ENCODE results near the gene TRAPPC3.

The TRAPPC3 gene

DNA sequence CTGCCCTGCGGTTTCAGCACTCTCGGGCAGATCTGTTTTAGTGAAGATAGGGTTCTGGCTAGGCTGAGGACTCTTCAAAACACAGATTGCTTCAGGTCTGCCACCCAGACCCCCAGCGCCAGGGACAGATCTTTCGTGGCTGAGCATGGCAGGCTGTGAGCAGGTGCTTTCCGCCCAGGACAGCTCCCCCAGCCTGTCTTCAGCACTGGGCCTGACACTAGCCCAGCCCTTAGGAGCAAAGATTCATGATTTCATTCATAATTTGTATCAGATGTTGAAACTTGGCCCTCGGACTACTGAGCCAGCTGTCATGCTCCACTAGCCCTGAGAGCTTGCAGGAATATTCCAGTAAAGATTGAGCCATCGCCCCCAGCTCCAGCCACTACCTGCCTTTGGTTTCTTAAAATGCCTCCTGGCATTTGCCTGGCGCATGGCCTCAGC, 54.6 kb downstream of the TRAPPC3 start:
- H3K36me3 ChIP-seq (ENCODE audit: insufficient read depth), result no peaks in the 10 kb centered on the region
- H4K20me1 ChIP-seq (ENCODE audit: insufficient read depth), result no peaks in the 10 kb centered on the region
- H3K27me3 ChIP-seq (ENCODE audit: insufficient read depth, low read depth), result no peaks in the 10 kb centered on the region
- H3K4me1 ChIP-seq (ENCODE audit: low read depth, poor library complexity, severe bottlenecking), result peaks cover 7% of the 10 kb centered on the region
- TF ChIP-seq, protein P1, sequence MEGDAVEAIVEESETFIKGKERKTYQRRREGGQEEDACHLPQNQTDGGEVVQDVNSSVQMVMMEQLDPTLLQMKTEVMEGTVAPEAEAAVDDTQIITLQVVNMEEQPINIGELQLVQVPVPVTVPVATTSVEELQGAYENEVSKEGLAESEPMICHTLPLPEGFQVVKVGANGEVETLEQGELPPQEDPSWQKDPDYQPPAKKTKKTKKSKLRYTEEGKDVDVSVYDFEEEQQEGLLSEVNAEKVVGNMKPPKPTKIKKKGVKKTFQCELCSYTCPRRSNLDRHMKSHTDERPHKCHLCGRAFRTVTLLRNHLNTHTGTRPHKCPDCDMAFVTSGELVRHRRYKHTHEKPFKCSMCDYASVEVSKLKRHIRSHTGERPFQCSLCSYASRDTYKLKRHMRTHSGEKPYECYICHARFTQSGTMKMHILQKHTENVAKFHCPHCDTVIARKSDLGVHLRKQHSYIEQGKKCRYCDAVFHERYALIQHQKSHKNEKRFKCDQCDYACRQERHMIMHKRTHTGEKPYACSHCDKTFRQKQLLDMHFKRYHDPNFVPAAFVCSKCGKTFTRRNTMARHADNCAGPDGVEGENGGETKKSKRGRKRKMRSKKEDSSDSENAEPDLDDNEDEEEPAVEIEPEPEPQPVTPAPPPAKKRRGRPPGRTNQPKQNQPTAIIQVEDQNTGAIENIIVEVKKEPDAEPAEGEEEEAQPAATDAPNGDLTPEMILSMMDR (conservative IDR thresholded peaks at IDR 0.05; ENCODE audit: low read depth, low read length), result no peak
- H3K9ac ChIP-seq, result no peak overlapping the region
- no peak overlapping the region for H3K4me2 ChIP-seq
- no peak overlapping the region for H3K27ac ChIP-seq
- no peak overlapping the region for H3K4me3 ChIP-seq (IDR thresholded peaks at IDR 0.05; ENCODE audit: insufficient read depth, low read depth, low read length)
- H2AFZ ChIP-seq (ENCODE audit: low read depth), result no peak overlapping the region
- H3K79me2 ChIP-seq (ENCODE audit: insufficient read depth, low read depth), result peaks cover 15% of the 10 kb centered on the region; the same call in 1 of the 2 replicates

DNA sequence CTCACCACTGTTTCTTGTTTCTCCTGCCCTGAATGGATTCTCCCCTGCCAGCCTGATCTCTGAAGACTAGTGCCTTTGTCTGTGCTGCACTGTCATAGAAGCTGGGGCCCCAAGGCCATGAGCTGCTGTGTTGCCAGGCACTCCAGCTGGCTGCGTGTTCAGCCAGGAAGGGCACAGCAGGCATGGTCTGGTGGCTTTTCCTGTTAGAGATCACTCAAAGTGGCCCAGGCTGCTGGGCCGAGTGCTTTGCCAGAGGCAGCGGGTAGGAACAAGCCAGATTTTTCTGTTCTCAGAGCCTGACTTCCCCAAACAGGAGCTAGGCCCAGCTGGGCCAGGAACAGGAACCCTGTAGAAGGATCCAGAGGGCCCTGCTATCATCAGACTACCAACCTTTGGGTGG, 55.4 kb downstream of the TRAPPC3 start:
- Histone ChIP-seq H3K4me3 (IDR thresholded peaks at IDR 0.05; ENCODE audit: insufficient read depth, low read depth, low read length) (no peak overlapping the region), H3K4me1 (ENCODE audit: low read depth, poor library complexity, severe bottlenecking) (peaks cover 7% of the 10 kb centered on the region), H3K9ac (no peak overlapping the region), H3K4me2 (no peak overlapping the region), H3K36me3 (ENCODE audit: insufficient read depth) (no peaks in the 10 kb centered on the region), H3K27me3 (ENCODE audit: insufficient read depth, low read depth) (no peaks in the 10 kb centered on the region), H3K27ac (no peak overlapping the region), H3K79me2 (ENCODE audit: insufficient read depth, low read depth) (peaks cover 23% of the 10 kb centered on the region; the same call in 1 of the 2 replicates), H2AFZ (ENCODE audit: low read depth) (no peak overlapping the region), H4K20me1 (ENCODE audit: insufficient read depth) (no peaks in the 10 kb centered on the region)
- TF ChIP-seq, protein P1 (conservative IDR thresholded peaks at IDR 0.05; ENCODE audit: low read depth, low read length), result no peak

DNA sequence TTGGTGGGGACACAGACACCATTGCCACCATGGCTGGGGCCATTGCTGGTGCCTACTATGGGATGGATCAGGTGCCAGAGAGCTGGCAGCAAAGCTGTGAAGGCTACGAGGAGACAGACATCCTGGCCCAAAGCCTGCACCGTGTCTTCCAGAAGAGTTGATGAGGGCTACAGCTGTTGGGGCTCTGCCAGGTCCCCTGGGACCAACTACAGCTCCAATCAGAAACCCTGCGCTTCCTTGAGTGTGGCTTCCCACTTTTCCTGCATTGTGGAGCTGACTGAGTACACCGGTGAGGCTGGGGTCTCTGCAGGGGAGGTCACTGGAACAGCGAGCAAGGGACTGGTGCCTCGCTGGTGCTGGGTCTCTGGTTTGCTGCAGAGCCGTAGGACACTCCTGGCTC, 56.1 kb downstream of the TRAPPC3 start:
- Histone ChIP-seq H4K20me1 (ENCODE audit: insufficient read depth) (no peaks in the 10 kb centered on the region), H3K4me3 (IDR thresholded peaks at IDR 0.05; ENCODE audit: insufficient read depth, low read depth, low read length) (no peak overlapping the region), H3K79me2 (ENCODE audit: insufficient read depth, low read depth) (peaks cover 23% of the 10 kb centered on the region; the same call in 1 of the 2 replicates), H3K4me2 (no peak overlapping the region), H3K27ac (no peak overlapping the region), H3K4me1 (ENCODE audit: low read depth, poor library complexity, severe bottlenecking) (peaks cover 9% of the 10 kb centered on the region), H3K9ac (no peak overlapping the region), H3K36me3 (ENCODE audit: insufficient read depth) (no peaks in the 10 kb centered on the region), H2AFZ (ENCODE audit: low read depth) (no peak overlapping the region), H3K27me3 (ENCODE audit: insufficient read depth, low read depth) (no peaks in the 10 kb centered on the region)
- TF ChIP-seq, protein P1 (conservative IDR thresholded peaks at IDR 0.05; ENCODE audit: low read depth, low read length), result no peak

DNA sequence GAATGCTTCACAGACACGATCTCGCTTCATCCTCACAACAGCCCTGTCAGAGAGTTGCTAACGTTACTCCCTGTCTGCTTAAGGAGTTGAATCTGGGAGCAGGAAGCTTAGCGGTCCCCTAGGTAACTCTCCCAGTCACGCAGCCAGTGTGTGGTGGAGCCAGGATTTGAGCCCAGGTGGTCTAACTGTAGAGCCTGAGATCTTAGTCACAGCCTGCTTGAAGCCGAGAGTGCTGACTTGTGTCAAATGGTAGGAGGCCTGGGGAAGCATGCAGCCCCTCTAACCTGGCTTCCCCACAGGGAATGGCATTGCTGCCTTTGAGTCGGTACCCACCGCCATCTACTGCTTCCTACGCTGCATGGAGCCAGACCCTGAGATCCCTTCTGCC, 56.5 kb downstream of the TRAPPC3 start:
- Histone ChIP-seq H4K20me1 (ENCODE audit: insufficient read depth) (no peaks in the 10 kb centered on the region), H3K4me2 (no peak overlapping the region), H3K4me1 (ENCODE audit: low read depth, poor library complexity, severe bottlenecking) (peaks cover 10% of the 10 kb centered on the region), H3K27me3 (ENCODE audit: insufficient read depth, low read depth) (no peaks in the 10 kb centered on the region), H3K36me3 (ENCODE audit: insufficient read depth) (no peaks in the 10 kb centered on the region), H3K79me2 (ENCODE audit: insufficient read depth, low read depth) (peaks cover 23% of the 10 kb centered on the region; the same call in 1 of the 2 replicates), H3K9ac (no peak overlapping the region), H2AFZ (ENCODE audit: low read depth) (no peak overlapping the region), H3K4me3 (IDR thresholded peaks at IDR 0.05; ENCODE audit: insufficient read depth, low read depth, low read length) (no peak overlapping the region), H3K27ac (no peak overlapping the region)
- TF ChIP-seq, protein P1 (conservative IDR thresholded peaks at IDR 0.05; ENCODE audit: low read depth, low read length), result no peak

Data from KMS-11 (cell line).